Measurements from ENCODE around the gene KAZN. TPM values are rescaled to one million over a fixed set of nuclear protein-coding genes. Genes with fewer than 3 reads are reported as not detected.

Gene KAZN
- total and polyA plus RNA-seq, 2 of the 8 experiments (the other 6 are each of a cell fraction or from before 2014, with no cell fraction given) = 3.7 to 11.8 TPM

- Histone ChIP-seq H2BK120ac (replicated peaks; ENCODE audit: low read depth, low read length) (no peak overlapping the region), H2BK20ac (ENCODE audit: low read length) (no peak overlapping the region), H3K4me2 (ENCODE audit: insufficient read depth in 1 of 2, low read depth in 2 of 2, low read length in 2 of 2) (no peak overlapping the region), H4K5ac (ENCODE audit: insufficient read length, low read depth, low read length) (no peak overlapping the region), H2BK12ac (ENCODE audit: low read depth, low read length) (no peak overlapping the region), H2AFZ (ENCODE audit: low read length) (no peak overlapping the region), H3K14ac (ENCODE audit: insufficient read length) (no peak overlapping the region), H3K79me1 (ENCODE audit: low read depth, low read length) (peaks cover 3% of the 10 kb centered on the region; the same call in 1 of the 2 replicates), H3K56ac (replicated peaks; ENCODE audit: insufficient read length, low read depth, low read length) (no peak overlapping the region), H4K20me1 (replicated peaks in 1 of 2; ENCODE audit: control insufficient read depth in 1 of 2, insufficient read depth in 2 of 2, low read length in 2 of 2) (no peaks in the 10 kb centered on the region), H3K18ac (ENCODE audit: extremely low read depth, low read length) (no peak overlapping the region), H4K8ac (ENCODE audit: extremely low read depth, insufficient read depth, low read length) (no peak overlapping the region), H3K9me3 (ENCODE audit: insufficient read depth in 2 of 2, low read depth in 1 of 2, low read length in 1 of 2) (peaks cover 0 to 2% of the 10 kb centered on the region in 2 experiments; a peak in 1 of 4 replicates), H3K23me2 (ENCODE audit: low read depth, low read length) (no peaks in the 10 kb centered on the region), H2BK15ac (ENCODE audit: low read length) (no peak overlapping the region), H3K9ac (replicated peaks in 1 of 4; ENCODE audit: extremely low read depth in 1 of 4, low read depth in 3 of 4, low read length in 3 of 4) (no peak overlapping the region), H3K36me3 (ENCODE audit: control insufficient read depth in 2 of 4, insufficient read depth in 4 of 4, low read length in 3 of 4) (no peaks in the 10 kb centered on the region), H2AK5ac (ENCODE audit: low read depth, low read length) (no peak overlapping the region), H4K91ac (replicated peaks; ENCODE audit: insufficient read length, low read length) (no peak overlapping the region), H3K4ac (replicated peaks; ENCODE audit: insufficient read length, low read depth, low read length) (no peak overlapping the region), H2BK5ac (ENCODE audit: low read depth, low read length) (no peak overlapping the region), H3K27ac (ENCODE audit: low read depth, low read length) (no peak overlapping the region), H3K79me2 (ENCODE audit: control insufficient read depth in 1 of 2, insufficient read depth in 2 of 2, low read length in 2 of 2) (no peaks in the 10 kb centered on the region), H3K4me1 (replicated peaks in 1 of 4; ENCODE audit: control insufficient read depth in 3 of 4, insufficient read depth in 4 of 4, low read length in 3 of 4) (peaks cover 0 to 5% (median 1%) of the 10 kb centered on the region in 4 experiments; a peak in 2 of 7 replicates), H3K27me3 (replicated peaks in 1 of 4; ENCODE audit: control insufficient read depth in 3 of 4, extremely low read depth in 1 of 4, insufficient read depth in 3 of 4, low read length in 3 of 4) (no peaks in the 10 kb centered on the region), H3K4me3 (ENCODE audit: extremely low read depth in 1 of 4, insufficient read depth in 2 of 4, low read depth in 3 of 4, low read length in 4 of 4) (no peak overlapping the region), H3K23ac (ENCODE audit: insufficient read length) (no peak overlapping the region)
- CTCF ChIA-PET (ENCODE audit: partially characterized antibody) = interaction anchor here (0.8 to 2.6 kb wide), 5 partner anchors 11 to 52 kb away, joined by 3 to 12 read pairs (median 4); no protein-coding TSS in a partner anchor
- FAIRE-seq = no peak
- WGBS, 2 experiments (ENCODE audit: extremely low coverage in 1 of 2, insufficient coverage in 1 of 2, insufficient read length in 1 of 2, insufficient replicate concordance in 2 of 2, low coverage in 1 of 2, low lambda C conversion rate in 2 of 2, missing lambda C conversion rate in 1 of 2) = 76% methylated on average over 7 of the region's 7 CpGs; no CpG with 5 or more reads in 1 of the 2 experiments
- POLR2A ChIA-PET (ENCODE audit: partially characterized antibody) = no interaction called here
- DNase-seq (ENCODE audit: low read depth in 1 of 2, low spot score in 2 of 2) = no peak
Measured at GRCh38 chr1:14969006-14969405, 370.5 kb downstream of the KAZN start.
